HEK293 (cell line): ENCODE data around the gene ADAMTS17.

Experiments used
- CTCF ChIA-PET: fragments of 350-600 bp; formaldehyde crosslinking; extraction: SDS; loops from one replicate; lab custom pipeline; 2021; ENCODE audit warnings: antibody characterized with exemption; lab: Yijun Ruan, JAX
- POLR2A ChIA-PET: fragments of 300-600 bp; formaldehyde crosslinking; extraction: SDS; loops from one replicate; lab custom pipeline; 2020; ENCODE audit warnings: antibody characterized with exemption, inconsistent platforms; lab: Yijun Ruan, JAX
- H3K27ac ChIP-seq: fragments of 200-500 bp; sonication (Bioruptor generic); 2 replicates; pipeline ENCODE4 v1.5.1; 2014; ENCODE audit warnings: low read depth, low read length, control low read depth, inconsistent platforms; ENCODE audit errors: extremely low read depth
- H3K36me3 ChIP-seq, 2 experiments: fragments of 200-500 bp in 1 of 2; sonication (Bioruptor generic) in 1 of 2; 1 replicate in 1 of 2; 2 replicates in 1 of 2; pipeline ENCODE4 v1.5.1; 2014 to 2017; ENCODE audit warnings: inconsistent platforms in 2 of 2, low read length in 2 of 2; ENCODE audit not compliant: control insufficient read depth in 2 of 2, insufficient read depth in 1 of 2
- H3K4me1 ChIP-seq: fragments of 200-500 bp; sonication (Bioruptor generic); 2 replicates; pipeline ENCODE4 v1.5.1; 2014; ENCODE audit warnings: mild to moderate bottlenecking, low read length, inconsistent platforms; ENCODE audit not compliant: control insufficient read depth, insufficient read depth
- H3K4me3 ChIP-seq: 2 replicates; pipeline ENCODE4 v1.5.1; 2011; ENCODE audit warnings: low read depth, mild to moderate bottlenecking, control low read depth, low read length, moderate library complexity
- H3K9me3 ChIP-seq: fragments of 200-500 bp; sonication (Bioruptor generic); 2 replicates; pipeline ENCODE4 v1.5.1; 2014; ENCODE audit warnings: low read depth, low read length, inconsistent platforms; ENCODE audit not compliant: control insufficient read depth, insufficient read depth
- KLF8 ChIP-seq: fragments of 450-650 bp; formaldehyde crosslinking; IDR thresholded peaks from 2 replicates; pipeline ENCODE4 v1.5.1; 2016; ENCODE audit warnings: missing biosample characterization, missing genetic modification characterization
- TCF7L2 ChIP-seq: IDR thresholded peaks from 2 replicates; pipeline ENCODE4 v1.6.1; 2011; ENCODE audit warnings: low read depth, mild to moderate bottlenecking, inconsistent platforms, low read length, moderate library complexity, borderline replicate concordance
- TRIM28 ChIP-seq: IDR thresholded peaks from 2 replicates; pipeline ENCODE4 v1.6.1; 2011; ENCODE audit warnings: low read length, control low read depth, borderline replicate concordance
- ZNF155 ChIP-seq: fragments of 450-650 bp; formaldehyde crosslinking; IDR thresholded peaks from 2 replicates; pipeline ENCODE4 v1.5.1; 2016; ENCODE audit warnings: missing biosample characterization, missing genetic modification characterization
- ZNF19 ChIP-seq: fragments of 450-650 bp; formaldehyde crosslinking; IDR thresholded peaks from 2 replicates; pipeline ENCODE4; 2016; ENCODE audit warnings: missing biosample characterization, missing genetic modification characterization, low read depth
- ZNF211 ChIP-seq: fragments of 450-650 bp; formaldehyde crosslinking; IDR thresholded peaks from 2 replicates; pipeline ENCODE4 v1.5.1; 2016; ENCODE audit warnings: low read depth, missing biosample characterization, missing genetic modification characterization
- ZNF274 ChIP-seq, 2 experiments: fragments of 200-500 bp in 1 of 2; fragments of 450-650 bp in 1 of 2; sonication (Bioruptor generic) in 1 of 2; formaldehyde crosslinking in 1 of 2; IDR thresholded peaks; 2 replicates each; pipeline versions ENCODE4 v1.5.1 to v1.6.1; 2014 to 2016; ENCODE audit warnings: borderline replicate concordance in 1 of 2, inconsistent platforms in 1 of 2, low read length in 1 of 2, missing biosample characterization in 1 of 2, missing genetic modification characterization in 1 of 2
- ZNF292 ChIP-seq: fragments of 450-650 bp; formaldehyde crosslinking; IDR thresholded peaks from 2 replicates; pipeline ENCODE4 v1.5.1; 2016; ENCODE audit warnings: low read depth, missing biosample characterization, missing genetic modification characterization, borderline replicate concordance
- ZNF391 ChIP-seq: fragments of 450-650 bp; formaldehyde crosslinking; IDR thresholded peaks from 2 replicates; pipeline ENCODE4 v1.5.1; 2016; ENCODE audit warnings: low read depth, missing biosample characterization, missing genetic modification characterization, borderline replicate concordance
- ZNF473 ChIP-seq: fragments of 450-650 bp; formaldehyde crosslinking; IDR thresholded peaks from 2 replicates; pipeline ENCODE4 v1.5.1; 2017; ENCODE audit warnings: missing biosample characterization, missing genetic modification characterization
- ZNF544 ChIP-seq: fragments of 450-650 bp; formaldehyde crosslinking; IDR thresholded peaks from 2 replicates; pipeline ENCODE4 v1.5.0; 2017; ENCODE audit warnings: missing biosample characterization, missing genetic modification characterization
- ZNF707 ChIP-seq: fragments of 450-650 bp; formaldehyde crosslinking; IDR thresholded peaks from 2 replicates; pipeline ENCODE4 v1.5.1; 2016; ENCODE audit warnings: missing biosample characterization, missing genetic modification characterization
- ZSCAN30 ChIP-seq: fragments of 450-650 bp; IDR thresholded peaks from 2 replicates; pipeline ENCODE4 v1.5.1; 2018; ENCODE audit warnings: missing biosample characterization, mild to moderate bottlenecking, missing genetic modification characterization, moderate library complexity
- TF ChIP-seq, protein P1 (sequence below): fragments of 450-650 bp; formaldehyde crosslinking; IDR thresholded peaks from 2 replicates; pipeline ENCODE4 v1.5.1; 2017; ENCODE audit warnings: missing biosample characterization, missing genetic modification characterization
- TF ChIP-seq, protein P2 (sequence below): fragments of 450-650 bp; formaldehyde crosslinking; IDR thresholded peaks from 2 replicates; pipeline ENCODE4 v1.5.1; 2016; ENCODE audit warnings: missing biosample characterization, missing genetic modification characterization
- TF ChIP-seq, protein P3 (sequence below): fragments of 450-650 bp; formaldehyde crosslinking; IDR thresholded peaks from 2 replicates; pipeline ENCODE4 v1.5.1; 2016; ENCODE audit warnings: missing biosample characterization, missing genetic modification characterization
- TF ChIP-seq, protein P4 (sequence below): fragments of 450-650 bp; formaldehyde crosslinking; IDR thresholded peaks from 2 replicates; pipeline ENCODE4 v1.5.1; 2016; ENCODE audit warnings: missing biosample characterization, missing genetic modification characterization
- TF ChIP-seq, protein P5 (sequence below): fragments of 450-650 bp; formaldehyde crosslinking; IDR thresholded peaks from 2 replicates; pipeline ENCODE4 v1.5.1; 2016; ENCODE audit warnings: missing biosample characterization, missing genetic modification characterization
- TF ChIP-seq, protein P6 (sequence below): fragments of 450-650 bp; formaldehyde crosslinking; optimal IDR thresholded peaks from 2 replicates; pipeline ENCODE3; 2016; ENCODE audit warnings: missing biosample characterization, mild to moderate bottlenecking, missing genetic modification characterization

Gene ADAMTS17

DNA sequence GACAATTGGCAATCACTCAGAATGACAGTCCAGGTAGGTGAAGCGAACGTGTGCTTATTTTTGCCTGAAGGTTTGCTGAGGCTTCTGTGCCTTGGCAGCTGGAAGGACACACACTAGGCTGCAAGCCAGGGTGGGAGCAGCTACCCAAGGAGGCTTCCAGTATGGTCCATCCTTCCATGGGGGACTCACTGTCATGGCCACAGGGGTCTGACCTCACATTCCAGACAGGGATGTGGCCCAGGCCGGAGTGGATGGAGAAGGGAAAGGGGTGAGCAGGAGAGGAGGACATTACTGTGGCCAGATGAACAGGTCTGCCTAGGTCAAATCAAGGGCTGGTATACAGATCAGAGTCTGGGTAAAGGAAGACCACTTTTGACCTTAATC lies 247.7 kb downstream of the ADAMTS17 start:
- H3K4me1 ChIP-seq, result peaks cover 23% of the 10 kb centered on the region
- no peak overlapping the region for H3K4me3 ChIP-seq
- ChIA-PET CTCF (interaction anchor here (0.6 kb wide), 1 partner anchor 1525 kb away, joined by 3 read pairs; no protein-coding TSS in a partner anchor), POLR2A (no interaction called here)
- TF ChIP-seq ZNF544 (tag by site-specific recombination) (no peak), ZSCAN30 (no peak), ZNF274 (IDR thresholded peaks at IDR 0.05; ENCODE audit: low read length) (no peak), ZNF274 (tag by site-specific recombination; IDR thresholded peaks at IDR 0.05; ENCODE audit: borderline replicate concordance) (no peak), ZNF707 (tag by site-specific recombination) (no peak), ZNF391 (tag by site-specific recombination) (no peak), ZNF211 (tag by site-specific recombination) (no peak), ZNF473 (tag by site-specific recombination) (no peak), ZNF155 (tag by site-specific recombination) (no peak)
- TF ChIP-seq, protein P1, sequence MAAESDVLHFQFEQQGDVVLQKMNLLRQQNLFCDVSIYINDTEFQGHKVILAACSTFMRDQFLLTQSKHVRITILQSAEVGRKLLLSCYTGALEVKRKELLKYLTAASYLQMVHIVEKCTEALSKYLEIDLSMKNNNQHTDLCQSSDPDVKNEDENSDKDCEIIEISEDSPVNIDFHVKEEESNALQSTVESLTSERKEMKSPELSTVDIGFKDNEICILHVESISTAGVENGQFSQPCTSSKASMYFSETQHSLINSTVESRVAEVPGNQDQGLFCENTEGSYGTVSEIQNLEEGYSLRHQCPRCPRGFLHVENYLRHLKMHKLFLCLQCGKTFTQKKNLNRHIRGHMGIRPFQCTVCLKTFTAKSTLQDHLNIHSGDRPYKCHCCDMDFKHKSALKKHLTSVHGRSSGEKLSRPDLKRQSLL (tag by site-specific recombination), result no peak
- TF ChIP-seq, protein P2, sequence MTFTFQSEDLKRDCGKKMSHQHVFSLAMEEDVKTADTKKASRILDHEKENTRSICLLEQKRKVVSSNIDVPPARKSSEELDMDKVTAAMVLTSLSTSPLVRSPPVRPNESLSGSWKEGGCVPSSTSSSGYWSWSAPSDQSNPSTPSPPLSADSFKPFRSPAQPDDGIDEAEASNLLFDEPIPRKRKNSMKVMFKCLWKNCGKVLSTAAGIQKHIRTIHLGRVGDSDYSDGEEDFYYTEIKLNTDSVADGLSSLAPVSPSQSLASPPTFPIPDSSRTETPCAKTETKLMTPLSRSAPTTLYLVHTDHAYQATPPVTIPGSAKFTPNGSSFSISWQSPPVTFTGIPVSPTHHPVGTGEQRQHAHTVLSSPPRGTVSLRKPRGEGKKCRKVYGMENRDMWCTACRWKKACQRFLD (tag by site-specific recombination), result no peak
- TF ChIP-seq, protein P3, sequence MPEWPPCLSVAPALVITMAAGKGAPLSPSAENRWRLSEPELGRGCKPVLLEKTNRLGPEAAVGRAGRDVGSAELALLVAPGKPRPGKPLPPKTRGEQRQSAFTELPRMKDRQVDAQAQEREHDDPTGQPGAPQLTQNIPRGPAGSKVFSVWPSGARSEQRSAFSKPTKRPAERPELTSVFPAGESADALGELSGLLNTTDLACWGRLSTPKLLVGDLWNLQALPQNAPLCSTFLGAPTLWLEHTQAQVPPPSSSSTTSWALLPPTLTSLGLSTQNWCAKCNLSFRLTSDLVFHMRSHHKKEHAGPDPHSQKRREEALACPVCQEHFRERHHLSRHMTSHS, result no peak
- TF ChIP-seq, protein P4, sequence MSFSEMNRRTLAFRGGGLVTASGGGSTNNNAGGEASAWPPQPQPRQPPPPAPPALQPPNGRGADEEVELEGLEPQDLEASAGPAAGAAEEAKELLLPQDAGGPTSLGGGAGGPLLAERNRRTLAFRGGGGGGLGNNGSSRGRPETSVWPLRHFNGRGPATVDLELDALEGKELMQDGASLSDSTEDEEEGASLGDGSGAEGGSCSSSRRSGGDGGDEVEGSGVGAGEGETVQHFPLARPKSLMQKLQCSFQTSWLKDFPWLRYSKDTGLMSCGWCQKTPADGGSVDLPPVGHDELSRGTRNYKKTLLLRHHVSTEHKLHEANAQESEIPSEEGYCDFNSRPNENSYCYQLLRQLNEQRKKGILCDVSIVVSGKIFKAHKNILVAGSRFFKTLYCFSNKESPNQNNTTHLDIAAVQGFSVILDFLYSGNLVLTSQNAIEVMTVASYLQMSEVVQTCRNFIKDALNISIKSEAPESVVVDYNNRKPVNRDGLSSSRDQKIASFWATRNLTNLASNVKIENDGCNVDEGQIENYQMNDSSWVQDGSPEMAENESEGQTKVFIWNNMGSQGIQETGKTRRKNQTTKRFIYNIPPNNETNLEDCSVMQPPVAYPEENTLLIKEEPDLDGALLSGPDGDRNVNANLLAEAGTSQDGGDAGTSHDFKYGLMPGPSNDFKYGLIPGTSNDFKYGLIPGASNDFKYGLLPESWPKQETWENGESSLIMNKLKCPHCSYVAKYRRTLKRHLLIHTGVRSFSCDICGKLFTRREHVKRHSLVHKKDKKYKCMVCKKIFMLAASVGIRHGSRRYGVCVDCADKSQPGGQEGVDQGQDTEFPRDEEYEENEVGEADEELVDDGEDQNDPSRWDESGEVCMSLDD, result no peak
- TF ChIP-seq, protein P5, sequence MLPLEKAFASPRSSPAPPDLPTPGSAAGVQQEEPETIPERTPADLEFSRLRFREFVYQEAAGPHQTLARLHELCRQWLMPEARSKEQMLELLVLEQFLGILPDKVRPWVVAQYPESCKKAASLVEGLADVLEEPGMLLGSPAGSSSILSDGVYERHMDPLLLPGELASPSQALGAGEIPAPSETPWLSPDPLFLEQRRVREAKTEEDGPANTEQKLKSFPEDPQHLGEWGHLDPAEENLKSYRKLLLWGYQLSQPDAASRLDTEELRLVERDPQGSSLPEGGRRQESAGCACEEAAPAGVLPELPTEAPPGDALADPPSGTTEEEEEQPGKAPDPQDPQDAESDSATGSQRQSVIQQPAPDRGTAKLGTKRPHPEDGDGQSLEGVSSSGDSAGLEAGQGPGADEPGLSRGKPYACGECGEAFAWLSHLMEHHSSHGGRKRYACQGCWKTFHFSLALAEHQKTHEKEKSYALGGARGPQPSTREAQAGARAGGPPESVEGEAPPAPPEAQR (tag by site-specific recombination), result no peak
- no peaks in the 10 kb centered on the region for H3K36me3 ChIP-seq
- H3K9me3 ChIP-seq, result no peaks in the 10 kb centered on the region
- H3K27ac ChIP-seq, result no peak overlapping the region

DNA sequence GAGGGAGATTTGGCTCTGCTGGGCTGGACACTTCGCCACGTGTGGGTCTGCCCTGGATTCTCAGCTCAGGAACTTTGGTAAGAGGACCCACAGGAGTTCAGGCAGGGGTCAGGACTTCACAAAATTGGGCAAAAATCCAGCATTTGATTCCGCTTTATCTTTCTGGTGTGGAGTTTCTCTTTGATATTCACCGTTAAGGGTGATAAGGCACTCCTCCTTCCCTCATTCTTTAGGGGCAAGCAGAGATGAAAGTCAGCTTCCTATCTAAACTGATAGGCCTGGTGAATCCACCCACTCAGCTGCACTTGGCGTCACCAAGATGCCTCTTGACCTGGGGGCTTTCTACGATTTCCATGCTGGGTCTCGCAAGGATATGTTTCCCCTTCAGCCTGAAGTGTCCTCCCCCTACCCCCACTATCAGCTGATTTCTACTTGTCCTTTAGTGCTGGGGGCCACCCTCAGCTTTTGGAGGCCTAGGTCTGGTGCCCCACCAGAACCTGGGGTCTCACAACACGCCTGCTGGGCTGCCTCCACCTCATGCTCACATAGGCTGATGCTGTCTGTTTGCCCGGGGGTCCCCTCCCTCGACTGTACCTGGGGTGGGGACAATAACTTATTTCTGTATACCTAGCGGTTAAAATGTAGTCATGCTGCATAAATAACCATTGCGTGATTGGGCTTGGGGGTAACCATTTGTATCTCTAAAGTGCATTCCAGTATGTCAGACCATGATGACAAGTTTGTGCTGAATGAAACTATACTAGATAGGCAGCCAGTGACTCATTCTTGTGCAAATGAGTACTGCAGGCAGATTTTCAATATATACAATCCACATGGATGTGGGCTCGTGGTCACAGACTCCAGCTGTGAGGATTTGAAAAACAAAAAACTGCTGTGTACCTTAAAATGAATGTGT lies 248.3 kb downstream of the ADAMTS17 start:
- peaks cover 23% of the 10 kb centered on the region for H3K4me1 ChIP-seq
- H3K4me3 ChIP-seq, result no peak overlapping the region
- H3K9me3 ChIP-seq, result no peaks in the 10 kb centered on the region
- CTCF ChIA-PET, result interaction anchor here (0.6 kb wide), 2 partner anchors 121 to 1524 kb away, joined by 3 to 4 read pairs; no protein-coding TSS in a partner anchor
- H3K27ac ChIP-seq, result no peak overlapping the region
- POLR2A ChIA-PET, result no interaction called here
- TF ChIP-seq TRIM28 (0 out of 2 replicates have a peak, but pooled peaks have one; percentile 16), KLF8 (tag by site-specific recombination) (no peak), ZNF19 (tag by site-specific recombination) (no peak), TCF7L2 (peak; percentile 46; the same call in 1 of the 2 replicates), ZNF292 (tag by site-specific recombination) (no peak)
- TF ChIP-seq, protein P6, sequence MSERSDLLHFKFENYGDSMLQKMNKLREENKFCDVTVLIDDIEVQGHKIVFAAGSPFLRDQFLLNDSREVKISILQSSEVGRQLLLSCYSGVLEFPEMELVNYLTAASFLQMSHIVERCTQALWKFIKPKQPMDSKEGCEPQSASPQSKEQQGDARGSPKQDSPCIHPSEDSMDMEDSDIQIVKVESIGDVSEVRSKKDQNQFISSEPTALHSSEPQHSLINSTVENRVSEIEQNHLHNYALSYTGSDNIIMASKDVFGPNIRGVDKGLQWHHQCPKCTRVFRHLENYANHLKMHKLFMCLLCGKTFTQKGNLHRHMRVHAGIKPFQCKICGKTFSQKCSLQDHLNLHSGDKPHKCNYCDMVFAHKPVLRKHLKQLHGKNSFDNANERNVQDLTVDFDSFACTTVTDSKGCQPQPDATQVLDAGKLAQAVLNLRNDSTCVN (tag by site-specific recombination), result no peak
- H3K36me3 ChIP-seq, result no peaks in the 10 kb centered on the region
